Type B pancreatic cell (in vitro differentiated cells): ENCODE data around the gene LCN1. TPM values are rescaled to one million over a fixed set of nuclear protein-coding genes. Genes with fewer than 3 reads are reported as not detected.

Experiments
- DNase-seq: peaks from one replicate; pipeline ENCODE4 v3.0.0; 2021; ENCODE audit warnings: mixed read lengths; ENCODE audit not compliant: unreplicated experiment; ENCODE audit errors: extremely low spot score
- H3K27ac Mint-ChIP-seq: 2 replicates; pipeline ENCODE4 v1.8.0; 2021; ENCODE audit warnings: mild to moderate bottlenecking, mixed read lengths
- H3K27me3 Mint-ChIP-seq: 2 replicates; pipeline ENCODE4 v1.8.0; 2021; ENCODE audit warnings: mixed read lengths
- H3K36me3 Mint-ChIP-seq: 2 replicates; pipeline ENCODE4 v1.8.0; 2021; ENCODE audit warnings: mixed read lengths
- H3K4me1 Mint-ChIP-seq: one replicate; pipeline ENCODE4 v1.8.0; 2021; ENCODE audit warnings: mixed read lengths; ENCODE audit not compliant: unreplicated experiment
- H3K4me3 Mint-ChIP-seq: 2 replicates; pipeline ENCODE4 v1.8.0; 2021; ENCODE audit warnings: mild to moderate bottlenecking, mixed read lengths
- H3K9me3 Mint-ChIP-seq: 2 replicates; pipeline ENCODE4 v1.8.0; 2021; ENCODE audit warnings: mixed read lengths
- CTCF ChIP-seq: fragments of 200-600 bp; sonication (generic); conservative IDR thresholded peaks from 2 replicates; pipeline ENCODE4 v1.5.0; 2021; ENCODE audit warnings: antibody characterized with exemption, mild to moderate bottlenecking
- total RNA-seq: library from RNA; stranded (reverse); gene quantifications from 2 replicates; pipeline ENCODE4 v1.2.1, GENCODE V29; 2021; ENCODE audit warnings: low replicate concordance

The LCN1 gene
- total RNA-seq, 1 donor from 2014 or later = not detected

GRCh38 chr9:135566552-135566951 is 45.3 kb downstream of the LCN1 start:
- TF ChIP-seq CTCF = no peak
- H3K4me3 Mint-ChIP-seq = no peak overlapping the region
- peaks cover 8% of the 10 kb centered on the region for H3K9me3 Mint-ChIP-seq
- H3K27me3 Mint-ChIP-seq = peaks cover 14% of the 10 kb centered on the region
- DNase-seq = peak; percentile 32
- no peaks in the 10 kb centered on the region for H3K36me3 Mint-ChIP-seq
- no peaks in the 10 kb centered on the region for H3K4me1 Mint-ChIP-seq
- H3K27ac Mint-ChIP-seq = no peak overlapping the region

DNA sequence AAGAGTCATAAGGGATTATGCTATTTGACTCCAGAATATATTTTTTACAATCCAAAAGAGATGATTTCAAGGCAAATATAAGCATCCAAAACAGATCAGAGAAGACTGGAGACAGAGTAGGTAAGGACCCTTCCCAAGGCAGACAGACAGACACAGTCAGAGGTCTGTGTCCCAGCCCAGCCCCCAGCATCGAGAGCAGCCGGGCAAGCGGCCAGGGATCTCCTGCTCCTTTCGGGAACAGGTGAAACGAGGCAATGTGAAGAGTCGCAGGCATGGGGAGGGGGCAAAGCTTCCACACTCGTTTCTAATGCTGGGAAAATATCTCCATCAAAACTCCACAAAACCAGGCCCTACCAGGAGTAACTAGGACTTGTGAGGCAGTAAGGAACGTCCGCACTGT is 46.1 kb downstream of the LCN1 start:
- no peak overlapping the region for H3K4me3 Mint-ChIP-seq
- H3K9me3 Mint-ChIP-seq = peaks cover 8% of the 10 kb centered on the region
- H3K4me1 Mint-ChIP-seq = no peaks in the 10 kb centered on the region
- H3K27me3 Mint-ChIP-seq = peaks cover 14% of the 10 kb centered on the region
- H3K27ac Mint-ChIP-seq = no peak overlapping the region
- no peaks in the 10 kb centered on the region for H3K36me3 Mint-ChIP-seq
- DNase-seq = no peak
- no peak for TF ChIP-seq CTCF

DNA sequence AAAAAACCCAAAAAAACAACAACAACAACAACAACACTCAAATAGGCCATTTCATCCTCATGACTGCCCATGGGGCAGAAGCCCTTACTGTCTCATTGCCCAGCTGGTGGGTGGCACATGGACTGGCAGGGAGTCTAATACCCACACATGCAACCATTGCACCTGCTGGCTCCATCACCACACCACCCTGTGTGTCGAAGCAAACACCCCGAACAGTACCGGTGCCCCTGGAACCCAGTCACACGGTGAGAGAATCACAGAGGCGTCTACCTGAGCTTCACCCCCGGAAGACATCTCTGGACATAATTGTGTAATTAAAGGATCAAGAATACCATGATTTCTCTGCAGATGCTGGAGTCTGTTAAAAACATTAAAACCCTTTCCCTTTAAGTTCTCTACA is 46.8 kb downstream of the LCN1 start:
- Mint-ChIP-seq H3K9me3 (peaks cover 8% of the 10 kb centered on the region), H3K4me3 (no peak overlapping the region), H3K27me3 (peaks cover 14% of the 10 kb centered on the region), H3K36me3 (no peaks in the 10 kb centered on the region), H3K4me1 (no peaks in the 10 kb centered on the region), H3K27ac (no peak overlapping the region)
- TF ChIP-seq CTCF = no peak
- no peak for DNase-seq

GRCh38 chr9:135570456-135570855 is 49.2 kb downstream of the LCN1 start:
- no peak overlapping the region for H3K27ac Mint-ChIP-seq
- no peak overlapping the region for H3K4me3 Mint-ChIP-seq
- peaks cover 14% of the 10 kb centered on the region for H3K27me3 Mint-ChIP-seq
- no peaks in the 10 kb centered on the region for H3K36me3 Mint-ChIP-seq
- no peak for TF ChIP-seq CTCF
- no peaks in the 10 kb centered on the region for H3K4me1 Mint-ChIP-seq
- peaks cover 8% of the 10 kb centered on the region for H3K9me3 Mint-ChIP-seq
- no peak for DNase-seq

DNA sequence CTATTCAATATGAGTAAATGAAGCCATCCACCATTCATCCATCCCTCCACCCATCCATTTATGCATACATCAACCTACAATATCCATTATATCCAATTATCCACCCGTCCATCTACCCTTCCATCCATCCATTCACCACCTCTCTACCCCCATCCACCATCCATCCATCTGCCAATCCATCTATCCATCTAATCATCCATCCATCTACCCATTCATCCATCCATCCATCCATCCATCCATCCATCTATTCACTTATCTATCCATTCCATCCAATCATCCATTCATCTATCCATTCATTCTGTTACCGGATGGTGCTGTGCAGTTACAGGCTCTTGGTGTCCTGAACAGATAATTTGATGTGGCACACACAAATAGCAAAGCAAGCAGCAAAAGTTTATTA is 51.0 kb downstream of the LCN1 start:
- peaks cover 8% of the 10 kb centered on the region for H3K9me3 Mint-ChIP-seq
- TF ChIP-seq CTCF = no peak
- peaks cover 9% of the 10 kb centered on the region for H3K27me3 Mint-ChIP-seq
- no peaks in the 10 kb centered on the region for H3K36me3 Mint-ChIP-seq
- H3K4me1 Mint-ChIP-seq = no peaks in the 10 kb centered on the region
- DNase-seq = no peak
- H3K4me3 Mint-ChIP-seq = no peak overlapping the region
- H3K27ac Mint-ChIP-seq = no peak overlapping the region

DNA sequence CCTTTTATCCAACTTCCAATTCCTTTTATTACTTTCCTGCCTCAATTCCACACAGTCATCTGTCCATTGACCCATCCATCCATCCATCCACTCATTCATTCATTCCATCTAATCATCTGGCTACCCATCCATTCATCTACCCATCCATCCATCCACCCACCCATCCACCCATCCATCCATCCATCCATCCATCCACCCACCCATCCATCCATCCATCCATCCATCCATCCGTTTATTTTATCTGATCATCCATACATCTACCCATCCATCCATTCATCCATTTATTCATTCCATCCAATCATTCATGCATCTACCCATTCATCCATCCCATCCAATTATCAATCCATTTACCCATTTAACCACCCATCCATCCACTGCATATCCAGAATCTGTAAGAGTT is 51.9 kb downstream of the LCN1 start:
- Mint-ChIP-seq H3K27me3 (peaks cover 9% of the 10 kb centered on the region), H3K4me3 (no peak overlapping the region), H3K9me3 (peaks cover 8% of the 10 kb centered on the region), H3K4me1 (no peaks in the 10 kb centered on the region), H3K27ac (no peak overlapping the region), H3K36me3 (no peaks in the 10 kb centered on the region)
- DNase-seq = no peak
- TF ChIP-seq CTCF = no peak
